Astrocyte (in vitro differentiated cells and primary cell): ENCODE results near the gene BEST2. TPM values are rescaled to one million over a fixed set of nuclear protein-coding genes. Genes with fewer than 3 reads are reported as not detected.
A peak's percentile ranks its signal among the peaks of the same experiment; 100 is the strongest.

Source experiments
- DNase-seq: peaks from one replicate; pipeline ENCODE4 v3.0.0-alpha.2; 2010; ENCODE audit warnings: low read depth
- FAIRE-seq: peaks from 2 replicates; lab custom pipeline; 2011; peaks lifted over from hg19 to GRCh38; lab: Jason Lieb, UNC
- H2AFZ ChIP-seq: 2 replicates; pipeline ENCODE4 v1.6.0; 2012; ENCODE audit warnings: low read depth, low read length, inconsistent platforms
- H3K27ac ChIP-seq: 2 replicates; pipeline ENCODE4 v1.5.1; 2011; ENCODE audit warnings: low read depth, low read length, inconsistent platforms
- H3K27me3 ChIP-seq: 2 replicates; pipeline ENCODE4 v1.6.0; 2011; ENCODE audit warnings: low read length, inconsistent platforms; ENCODE audit not compliant: insufficient read depth
- H3K36me3 ChIP-seq: 2 replicates; pipeline ENCODE4 v1.5.1; 2011; ENCODE audit warnings: low read length, inconsistent platforms; ENCODE audit not compliant: insufficient read depth
- H3K4me1 ChIP-seq: 2 replicates; pipeline ENCODE4 v1.5.1; 2011; ENCODE audit warnings: low read length, inconsistent platforms; ENCODE audit not compliant: insufficient read depth
- H3K4me2 ChIP-seq: 2 replicates; pipeline ENCODE4 v1.6.0; 2012; ENCODE audit warnings: low read length, inconsistent platforms
- H3K4me3 ChIP-seq: 2 replicates; pipeline ENCODE4 v1.5.1; 2011; ENCODE audit warnings: low read depth, mild to moderate bottlenecking, low read length, inconsistent platforms; ENCODE audit not compliant: insufficient read depth
- H3K79me2 ChIP-seq: 2 replicates; pipeline ENCODE4 v1.6.0; 2012; ENCODE audit warnings: mild to moderate bottlenecking, low read length, inconsistent platforms; ENCODE audit not compliant: insufficient read depth
- H3K9ac ChIP-seq: 2 replicates; pipeline ENCODE4 v1.6.0; 2012; ENCODE audit warnings: mild to moderate bottlenecking, low read length, inconsistent platforms
- H3K9me3 ChIP-seq: 2 replicates; pipeline ENCODE4 v1.5.1; 2012; ENCODE audit warnings: low read depth, mild to moderate bottlenecking, low read length, inconsistent platforms; ENCODE audit not compliant: insufficient read depth
- H4K20me1 ChIP-seq: 2 replicates; pipeline ENCODE4 v1.6.0; 2012; ENCODE audit warnings: low read length, inconsistent platforms; ENCODE audit not compliant: insufficient read depth
- H3K27ac Mint-ChIP-seq: one replicate; pipeline ENCODE4 v1.8.0; 2021; ENCODE audit warnings: mild to moderate bottlenecking, mixed read lengths; ENCODE audit not compliant: unreplicated experiment
- H3K27me3 Mint-ChIP-seq: one replicate; pipeline ENCODE4 v1.8.0; 2021; ENCODE audit warnings: low read depth, mixed read lengths; ENCODE audit not compliant: unreplicated experiment
- H3K36me3 Mint-ChIP-seq: one replicate; pipeline ENCODE4 v1.8.0; 2021; ENCODE audit warnings: low read depth, mixed read lengths; ENCODE audit not compliant: unreplicated experiment
- H3K4me1 Mint-ChIP-seq: one replicate; pipeline ENCODE4 v1.8.0; 2021; ENCODE audit warnings: low read depth, mixed read lengths; ENCODE audit not compliant: unreplicated experiment
- H3K4me3 Mint-ChIP-seq: one replicate; pipeline ENCODE4 v1.8.0; 2021; ENCODE audit warnings: mild to moderate bottlenecking, moderate library complexity, mixed read lengths; ENCODE audit not compliant: unreplicated experiment
- H3K9me3 Mint-ChIP-seq: one replicate; pipeline ENCODE4 v1.8.0; 2021; ENCODE audit warnings: mild to moderate bottlenecking, mixed read lengths; ENCODE audit not compliant: unreplicated experiment
- EZH2 ChIP-seq: IDR thresholded peaks from 2 replicates; pipeline ENCODE4 v1.6.1; 2012; ENCODE audit warnings: mild to moderate bottlenecking, low read length, inconsistent platforms; ENCODE audit not compliant: insufficient read depth
- total RNA-seq: library from RNA; stranded (reverse); gene quantifications from 2 replicates; pipeline ENCODE4 v1.2.1, GENCODE V29; 2021
- TF ChIP-seq, protein P1 (sequence below): IDR thresholded peaks from 2 replicates; pipeline ENCODE4 v1.5.1; 2011; ENCODE audit warnings: low read depth, mild to moderate bottlenecking, inconsistent platforms, low read length, moderate library complexity; ENCODE audit not compliant: insufficient read depth

The BEST2 gene
- total RNA-seq, 1 donor from 2014 or later: not detected

DNA sequence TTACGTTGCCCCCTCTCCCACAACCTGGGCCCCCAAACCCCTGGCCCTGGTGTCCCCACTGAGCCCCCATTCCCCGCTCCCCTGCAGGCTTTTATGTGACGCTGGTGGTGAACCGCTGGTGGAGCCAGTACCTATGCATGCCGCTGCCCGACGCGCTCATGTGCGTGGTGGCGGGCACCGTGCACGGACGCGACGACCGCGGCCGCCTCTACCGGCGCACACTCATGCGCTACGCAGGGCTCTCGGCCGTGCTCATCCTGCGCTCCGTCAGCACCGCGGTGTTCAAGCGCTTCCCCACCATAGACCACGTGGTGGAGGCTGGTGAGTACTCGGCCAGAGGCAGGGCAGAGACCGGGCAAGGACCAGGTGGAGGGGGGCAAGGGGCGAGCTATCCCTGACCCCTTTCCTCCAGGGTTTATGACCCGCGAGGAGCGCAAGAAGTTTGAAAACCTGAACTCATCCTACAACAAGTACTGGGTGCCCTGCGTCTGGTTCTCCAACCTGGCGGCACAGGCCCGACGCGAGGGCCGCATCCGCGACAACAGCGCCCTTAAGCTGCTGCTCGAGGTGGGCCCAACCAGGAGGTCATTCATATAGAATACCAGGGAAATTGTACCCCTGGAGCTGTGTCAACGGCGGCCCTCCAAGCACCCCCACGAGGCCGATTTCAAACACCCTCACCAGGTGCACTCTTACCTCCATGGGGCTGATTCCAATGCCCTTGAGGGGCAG is 3.0 kb downstream of the BEST2 start:
- Histone ChIP-seq H3K9ac (no peak overlapping the region), H2AFZ (no peak overlapping the region), H3K27me3 (peaks cover 8% of the 10 kb centered on the region), H3K4me1 (no peaks in the 10 kb centered on the region), H3K4me2 (no peak overlapping the region), H3K27ac (no peak overlapping the region), H3K4me3 (no peak overlapping the region), H3K36me3 (no peaks in the 10 kb centered on the region), H3K79me2 (no peaks in the 10 kb centered on the region), H3K9me3 (no peaks in the 10 kb centered on the region), H4K20me1 (no peaks in the 10 kb centered on the region)
- Mint-ChIP-seq H3K36me3 (no peaks in the 10 kb centered on the region), H3K4me1 (no peaks in the 10 kb centered on the region), H3K27ac (no peak overlapping the region), H3K9me3 (peaks cover 4% of the 10 kb centered on the region), H3K27me3 (peaks cover 36% of the 10 kb centered on the region), H3K4me3 (no peak overlapping the region)
- no peak for DNase-seq
- TF ChIP-seq EZH2: no peak
- TF ChIP-seq, protein P1, sequence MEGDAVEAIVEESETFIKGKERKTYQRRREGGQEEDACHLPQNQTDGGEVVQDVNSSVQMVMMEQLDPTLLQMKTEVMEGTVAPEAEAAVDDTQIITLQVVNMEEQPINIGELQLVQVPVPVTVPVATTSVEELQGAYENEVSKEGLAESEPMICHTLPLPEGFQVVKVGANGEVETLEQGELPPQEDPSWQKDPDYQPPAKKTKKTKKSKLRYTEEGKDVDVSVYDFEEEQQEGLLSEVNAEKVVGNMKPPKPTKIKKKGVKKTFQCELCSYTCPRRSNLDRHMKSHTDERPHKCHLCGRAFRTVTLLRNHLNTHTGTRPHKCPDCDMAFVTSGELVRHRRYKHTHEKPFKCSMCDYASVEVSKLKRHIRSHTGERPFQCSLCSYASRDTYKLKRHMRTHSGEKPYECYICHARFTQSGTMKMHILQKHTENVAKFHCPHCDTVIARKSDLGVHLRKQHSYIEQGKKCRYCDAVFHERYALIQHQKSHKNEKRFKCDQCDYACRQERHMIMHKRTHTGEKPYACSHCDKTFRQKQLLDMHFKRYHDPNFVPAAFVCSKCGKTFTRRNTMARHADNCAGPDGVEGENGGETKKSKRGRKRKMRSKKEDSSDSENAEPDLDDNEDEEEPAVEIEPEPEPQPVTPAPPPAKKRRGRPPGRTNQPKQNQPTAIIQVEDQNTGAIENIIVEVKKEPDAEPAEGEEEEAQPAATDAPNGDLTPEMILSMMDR: no peak
- FAIRE-seq: no peak

DNA sequence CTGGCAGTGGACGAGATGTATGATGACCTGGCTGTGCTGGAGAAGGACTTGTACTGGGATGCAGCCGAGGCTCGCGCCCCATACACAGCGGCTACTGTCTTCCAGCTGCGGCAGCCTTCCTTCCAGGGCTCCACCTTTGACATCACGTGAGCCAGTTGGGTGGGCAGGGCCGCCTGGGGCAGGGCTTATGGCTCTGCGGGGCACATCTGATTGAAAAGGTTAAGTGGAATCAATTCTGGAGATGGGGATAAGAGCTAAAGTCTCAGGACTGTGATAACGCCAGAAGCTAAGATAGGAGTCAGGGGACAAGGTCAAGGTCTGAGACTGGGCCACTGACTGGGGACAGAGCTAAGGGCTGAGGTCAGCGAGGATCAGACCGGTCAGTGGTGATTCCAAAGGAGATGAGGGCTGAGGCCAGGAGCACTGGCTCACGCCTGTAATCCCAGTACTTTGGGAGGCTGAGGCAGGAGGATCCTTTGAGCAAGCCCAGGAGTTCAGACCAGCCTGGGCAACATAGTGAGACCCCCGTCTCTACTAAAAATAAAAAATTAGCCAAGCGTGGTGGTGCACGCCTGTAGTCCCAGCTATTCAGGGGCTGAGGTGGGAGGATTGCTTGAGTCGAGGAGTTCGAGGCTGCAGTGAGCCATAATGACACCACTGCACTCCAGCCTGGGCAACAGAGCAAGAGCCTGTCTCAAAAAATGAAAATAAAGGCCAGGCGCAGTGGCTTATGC is 4.7 kb downstream of the BEST2 start:
- DNase-seq: no peak
- Mint-ChIP-seq H3K4me3 (no peak overlapping the region), H3K27me3 (peaks cover 23% of the 10 kb centered on the region)

More for the DNA sequence above, 4.7 kb downstream of the BEST2 start:
- H3K36me3 Mint-ChIP-seq: no peaks in the 10 kb centered on the region
- Histone ChIP-seq H3K9me3 (no peaks in the 10 kb centered on the region), H4K20me1 (no peaks in the 10 kb centered on the region), H3K4me3 (no peak overlapping the region), H3K79me2 (no peaks in the 10 kb centered on the region), H3K27ac (no peak overlapping the region), H3K4me2 (no peak overlapping the region), H3K9ac (no peak overlapping the region), H3K4me1 (no peaks in the 10 kb centered on the region), H3K36me3 (no peaks in the 10 kb centered on the region), H3K27me3 (peaks cover 3% of the 10 kb centered on the region), H2AFZ (no peak overlapping the region)
- no peaks in the 10 kb centered on the region for H3K9me3 Mint-ChIP-seq
- H3K4me1 Mint-ChIP-seq: no peaks in the 10 kb centered on the region
- no peak for TF ChIP-seq EZH2
- TF ChIP-seq, protein P1: no peak
- FAIRE-seq: peak; percentile 26
- H3K27ac Mint-ChIP-seq: no peak overlapping the region
